Retinal pigment epithelial cell (primary cell): ENCODE data around the gene C17orf67.

Source experiments
- DNase-seq: peaks from one replicate; pipeline ENCODE4 v3.0.0-alpha.2; 2010; ENCODE audit warnings: low read depth
- H3K4me3 ChIP-seq: 2 replicates; pipeline ENCODE4 v1.5.1; 2011; ENCODE audit warnings: mild to moderate bottlenecking, low read length, control low read depth, moderate library complexity
- TF ChIP-seq, protein P1 (sequence below): conservative IDR thresholded peaks from 2 replicates; pipeline ENCODE4 v1.5.1; 2011; ENCODE audit warnings: low read depth, low read length, control low read depth, inconsistent platforms

The C17orf67 gene

DNA sequence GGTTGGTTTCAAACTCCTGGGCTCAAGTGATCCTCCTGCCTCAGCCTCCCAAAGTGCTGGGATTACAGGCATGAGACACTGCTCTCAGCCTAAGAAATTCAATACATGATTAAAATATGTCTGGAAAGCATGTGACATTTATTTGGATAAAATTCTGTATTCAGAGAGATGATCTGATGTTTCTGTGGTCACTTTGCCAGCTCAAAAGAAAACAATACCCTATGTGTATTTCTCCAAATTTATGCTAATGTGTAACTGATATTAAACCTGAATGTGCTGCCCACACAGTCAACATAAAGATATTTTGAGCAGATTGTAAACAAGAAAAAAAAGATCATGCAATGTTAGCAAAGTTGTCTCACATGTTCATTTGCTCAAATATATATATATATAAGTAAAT, 16.7 kb downstream of the C17orf67 start:
- TF ChIP-seq, protein P1, sequence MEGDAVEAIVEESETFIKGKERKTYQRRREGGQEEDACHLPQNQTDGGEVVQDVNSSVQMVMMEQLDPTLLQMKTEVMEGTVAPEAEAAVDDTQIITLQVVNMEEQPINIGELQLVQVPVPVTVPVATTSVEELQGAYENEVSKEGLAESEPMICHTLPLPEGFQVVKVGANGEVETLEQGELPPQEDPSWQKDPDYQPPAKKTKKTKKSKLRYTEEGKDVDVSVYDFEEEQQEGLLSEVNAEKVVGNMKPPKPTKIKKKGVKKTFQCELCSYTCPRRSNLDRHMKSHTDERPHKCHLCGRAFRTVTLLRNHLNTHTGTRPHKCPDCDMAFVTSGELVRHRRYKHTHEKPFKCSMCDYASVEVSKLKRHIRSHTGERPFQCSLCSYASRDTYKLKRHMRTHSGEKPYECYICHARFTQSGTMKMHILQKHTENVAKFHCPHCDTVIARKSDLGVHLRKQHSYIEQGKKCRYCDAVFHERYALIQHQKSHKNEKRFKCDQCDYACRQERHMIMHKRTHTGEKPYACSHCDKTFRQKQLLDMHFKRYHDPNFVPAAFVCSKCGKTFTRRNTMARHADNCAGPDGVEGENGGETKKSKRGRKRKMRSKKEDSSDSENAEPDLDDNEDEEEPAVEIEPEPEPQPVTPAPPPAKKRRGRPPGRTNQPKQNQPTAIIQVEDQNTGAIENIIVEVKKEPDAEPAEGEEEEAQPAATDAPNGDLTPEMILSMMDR: no peak
- DNase-seq: no peak
- H3K4me3 ChIP-seq: no peak overlapping the region

DNA sequence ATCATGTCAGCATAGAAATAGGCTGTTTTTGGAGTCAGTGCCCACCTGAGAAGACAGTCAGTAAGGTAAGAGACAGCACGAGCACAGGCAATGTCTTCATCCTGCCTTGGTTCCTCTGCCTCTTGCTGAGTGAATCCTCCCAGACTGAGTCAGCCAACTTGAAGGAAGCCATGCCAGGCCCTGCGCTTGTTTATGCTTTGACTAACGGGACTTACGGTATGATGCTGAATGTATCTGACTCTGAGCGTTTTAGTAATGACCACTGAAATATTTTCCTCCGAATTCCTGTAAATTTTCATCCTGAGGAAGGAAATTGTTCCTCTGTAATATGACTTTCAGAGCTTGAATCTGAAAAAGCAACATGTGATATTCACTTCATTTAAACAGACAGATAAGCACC, 18.0 kb downstream of the C17orf67 start:
- TF ChIP-seq, protein P1: no peak
- no peak overlapping the region for H3K4me3 ChIP-seq
- no peak for DNase-seq

DNA sequence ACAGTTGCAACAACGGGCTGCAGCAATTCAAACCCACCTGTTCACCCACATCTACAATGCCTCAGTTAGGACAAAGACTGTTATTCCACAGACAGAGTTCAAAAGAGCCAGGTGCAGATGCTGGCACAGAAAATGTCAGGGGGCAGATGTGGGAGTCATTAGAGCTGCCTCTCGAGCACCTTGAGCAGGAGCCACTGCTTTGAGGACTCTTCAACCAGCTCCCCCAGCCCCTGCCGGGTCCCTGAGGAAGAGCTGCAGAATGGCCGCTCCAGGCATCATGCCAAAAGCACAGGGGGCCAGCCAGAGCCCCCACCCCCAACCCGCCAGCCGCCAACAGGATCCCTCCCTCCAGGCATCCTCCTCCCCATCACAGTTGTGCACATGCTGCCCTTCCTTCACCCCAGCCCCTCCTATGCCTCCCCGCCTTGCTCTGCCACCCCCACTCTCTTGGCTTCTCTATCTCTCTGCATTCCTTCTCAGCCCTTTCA, 20.8 kb downstream of the C17orf67 start:
- no peak for DNase-seq
- TF ChIP-seq, protein P1: no peak
- H3K4me3 ChIP-seq: no peak overlapping the region

DNA sequence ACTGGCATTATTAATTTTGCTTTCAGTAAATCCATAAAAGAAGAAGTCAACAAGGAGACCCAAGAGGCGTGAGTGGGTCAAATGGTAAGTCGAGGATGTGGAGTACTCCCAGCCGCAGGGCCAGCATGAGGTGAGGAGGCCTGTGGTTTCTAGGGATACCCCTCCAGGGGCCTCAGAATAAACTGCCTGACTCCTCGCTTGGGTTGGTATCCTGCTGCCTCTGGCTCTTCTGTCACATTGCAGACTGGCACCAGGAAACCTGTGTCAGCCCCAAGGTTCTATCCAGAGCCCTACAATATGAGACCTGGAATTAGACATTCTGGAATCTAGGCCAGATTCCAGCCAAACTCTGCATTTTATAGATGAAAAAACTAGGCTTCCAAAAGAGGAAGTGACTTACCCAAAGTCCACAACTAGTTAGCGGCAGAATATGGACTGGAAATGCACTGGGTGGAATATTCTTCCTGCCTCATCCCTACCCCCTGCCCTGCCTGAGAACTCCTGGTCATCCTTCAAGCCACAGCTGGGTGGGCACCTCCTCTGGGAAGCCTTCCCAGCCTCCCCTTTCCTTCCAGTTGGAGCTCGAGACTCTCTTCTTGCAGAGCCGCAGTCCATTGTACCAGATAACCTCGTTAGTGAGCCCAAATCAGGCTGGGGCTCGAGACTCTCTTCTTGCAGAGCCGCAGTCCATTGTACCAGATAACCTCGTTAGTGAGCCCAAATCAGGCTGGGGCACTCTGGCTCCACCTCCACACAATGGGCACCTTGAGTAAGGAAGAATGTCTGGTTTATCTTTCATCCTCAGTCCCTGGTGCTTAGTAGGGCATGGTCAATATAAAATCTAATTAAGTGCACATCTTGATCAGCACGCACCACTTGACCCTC, 22.6 kb downstream of the C17orf67 start:
- H3K4me3 ChIP-seq: no peak overlapping the region
- TF ChIP-seq, protein P1: no peak
- no peak for DNase-seq

DNA sequence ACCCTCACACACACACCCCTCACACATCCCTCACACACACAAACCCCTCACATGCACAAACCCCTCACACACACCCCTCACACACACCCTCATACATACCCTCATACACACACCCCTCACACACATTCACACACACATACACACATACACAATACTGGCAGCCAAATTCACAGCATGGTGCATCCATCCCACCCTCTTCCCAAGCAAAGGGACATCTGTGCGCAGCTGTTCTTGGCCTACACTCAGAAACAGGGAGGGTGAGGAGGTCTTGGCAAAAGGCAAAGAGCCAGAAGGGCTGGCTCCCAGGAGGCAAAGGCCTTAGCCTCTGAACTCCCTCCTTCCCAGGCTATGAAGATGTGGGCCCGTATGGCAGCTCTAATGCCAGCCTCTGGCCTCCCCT, 23.4 kb downstream of the C17orf67 start:
- TF ChIP-seq, protein P1: no peak
- H3K4me3 ChIP-seq: no peak overlapping the region
- DNase-seq: no peak

DNA sequence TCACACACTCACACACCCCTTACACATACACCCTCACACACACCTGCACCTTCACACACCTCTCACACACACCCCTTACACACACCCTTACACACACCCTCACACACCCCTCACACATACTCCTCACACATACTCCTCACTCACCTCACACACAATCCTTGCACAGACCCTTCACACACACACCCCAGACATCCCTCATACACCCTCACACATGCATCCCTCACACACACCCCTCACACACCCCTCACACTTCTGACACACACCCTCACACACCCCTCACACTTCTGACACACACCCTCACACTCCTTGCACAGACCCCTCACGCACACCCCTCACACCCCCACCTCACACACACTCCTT, 23.9 kb downstream of the C17orf67 start:
- TF ChIP-seq, protein P1: no peak
- no peak overlapping the region for H3K4me3 ChIP-seq
- DNase-seq: no peak
